D721Med (cell line): Measurements from ENCODE around the gene PSG5.
"Not testable (repeated sequence)": the region's sequence is repeated elsewhere in the genome, so short reads cannot be mapped to it uniquely, and the experiment has no call there.

Experiments used
- DNase-seq: peaks from one replicate; pipeline ENCODE4 v3.0.0; 2011; ENCODE audit warnings: low spot score; ENCODE audit not compliant: insufficient read length
- FAIRE-seq: peaks from 2 replicates; lab custom pipeline; 2011; peaks lifted over from hg19 to GRCh38; lab: Jason Lieb, UNC
- TF ChIP-seq, protein P1 (sequence below): IDR thresholded peaks from 2 replicates; pipeline ENCODE4 v1.5.1; 2012; ENCODE audit warnings: mild to moderate bottlenecking, control low read depth; ENCODE audit not compliant: insufficient read depth; ENCODE audit errors: missing control alignments

PSG5 gene

DNA sequence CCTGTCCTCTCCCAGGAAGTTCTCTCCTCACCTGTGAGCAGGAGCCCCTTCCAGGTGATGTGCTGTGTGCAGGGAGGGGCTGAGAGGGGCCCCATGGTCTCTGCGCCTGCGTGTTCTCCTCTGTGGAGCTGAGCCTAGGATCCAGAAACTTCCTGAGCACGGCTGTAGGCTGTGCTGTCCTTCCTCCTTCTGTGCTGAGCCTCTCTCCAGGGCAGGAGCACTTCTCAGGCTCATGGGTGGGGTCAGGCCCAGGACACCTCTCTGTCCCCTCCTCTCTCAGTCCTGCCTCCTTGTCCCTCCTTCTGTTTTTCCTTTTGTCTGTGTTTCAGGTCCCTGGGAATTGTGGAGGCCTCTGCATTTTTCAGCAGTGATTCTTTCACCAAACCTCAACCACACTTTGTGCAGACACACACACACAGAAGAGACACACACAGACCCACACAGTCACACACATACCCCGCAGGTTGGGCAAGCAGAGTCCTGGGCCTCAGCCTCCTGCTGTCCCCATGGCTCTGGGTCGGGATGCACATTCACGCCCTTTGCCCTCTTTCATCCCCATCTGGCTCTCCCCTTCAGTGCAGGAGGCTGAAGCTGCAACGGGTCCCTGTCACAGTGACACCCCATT lies at the start of gene PSG5:
Gene PSG5, minus strand, starts transcription at position 226 of the 625 bp plus-strand sequence. Its CDS starts 131 bp downstream, at position 95.
- DNase-seq, FAIRE-seq: not testable (repeated sequence)

GRCh38 chr19:43235686-43236085 lies 49.4 kb upstream of the PSG5 start:
- FAIRE-seq, DNase-seq: not testable (repeated sequence)

- TF ChIP-seq, protein P1, sequence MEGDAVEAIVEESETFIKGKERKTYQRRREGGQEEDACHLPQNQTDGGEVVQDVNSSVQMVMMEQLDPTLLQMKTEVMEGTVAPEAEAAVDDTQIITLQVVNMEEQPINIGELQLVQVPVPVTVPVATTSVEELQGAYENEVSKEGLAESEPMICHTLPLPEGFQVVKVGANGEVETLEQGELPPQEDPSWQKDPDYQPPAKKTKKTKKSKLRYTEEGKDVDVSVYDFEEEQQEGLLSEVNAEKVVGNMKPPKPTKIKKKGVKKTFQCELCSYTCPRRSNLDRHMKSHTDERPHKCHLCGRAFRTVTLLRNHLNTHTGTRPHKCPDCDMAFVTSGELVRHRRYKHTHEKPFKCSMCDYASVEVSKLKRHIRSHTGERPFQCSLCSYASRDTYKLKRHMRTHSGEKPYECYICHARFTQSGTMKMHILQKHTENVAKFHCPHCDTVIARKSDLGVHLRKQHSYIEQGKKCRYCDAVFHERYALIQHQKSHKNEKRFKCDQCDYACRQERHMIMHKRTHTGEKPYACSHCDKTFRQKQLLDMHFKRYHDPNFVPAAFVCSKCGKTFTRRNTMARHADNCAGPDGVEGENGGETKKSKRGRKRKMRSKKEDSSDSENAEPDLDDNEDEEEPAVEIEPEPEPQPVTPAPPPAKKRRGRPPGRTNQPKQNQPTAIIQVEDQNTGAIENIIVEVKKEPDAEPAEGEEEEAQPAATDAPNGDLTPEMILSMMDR, result no peak
- FAIRE-seq, result no peak
- no peak for DNase-seq
Observed at GRCh38 chr19:43229315-43229714, 43.0 kb upstream of the PSG5 start.

DNA sequence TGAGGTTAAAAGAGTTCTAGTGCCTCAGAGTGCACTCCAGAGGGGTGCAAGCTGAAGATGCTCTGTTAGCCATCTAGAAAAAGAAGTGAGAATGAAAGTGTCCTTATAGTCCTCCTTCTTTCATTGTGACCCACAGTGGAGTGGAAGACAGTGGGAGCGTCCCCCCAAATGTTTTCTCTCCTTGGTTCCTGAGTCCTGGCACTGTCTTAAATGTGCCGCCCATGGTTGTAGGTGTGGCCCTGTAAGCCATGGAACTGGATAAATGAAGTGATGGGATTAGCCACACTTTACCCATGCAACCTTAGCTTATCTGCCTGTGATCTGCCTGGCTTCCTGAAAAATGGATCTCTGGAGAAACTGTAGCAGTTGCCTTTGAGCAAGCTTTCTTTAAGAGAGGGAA lies 42.4 kb upstream of the PSG5 start:
- not testable (repeated sequence) for DNase-seq, FAIRE-seq

DNA sequence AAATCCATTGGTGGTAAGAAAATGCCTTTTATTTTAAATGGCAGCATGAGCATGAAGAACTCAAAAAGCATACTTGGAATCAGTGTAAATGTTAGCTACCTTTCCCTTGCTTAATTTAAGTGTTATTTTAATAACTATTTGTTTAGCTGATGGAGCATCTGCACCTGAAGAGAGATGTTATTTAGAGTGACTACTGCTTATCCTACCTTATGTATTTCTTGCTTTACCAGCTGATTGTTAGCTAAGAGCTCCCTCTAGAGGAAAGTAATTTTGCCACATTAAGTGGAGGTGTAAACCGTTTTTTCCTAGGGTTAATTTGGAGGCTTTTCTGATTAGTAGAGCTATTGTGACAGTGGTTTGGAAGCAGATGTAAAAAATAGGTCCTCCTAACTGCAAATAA lies 40.6 kb upstream of the PSG5 start:
- not testable (repeated sequence) for DNase-seq, FAIRE-seq

GRCh38 chr19:43224855-43225253 lies 38.5 kb upstream of the PSG5 start:
- DNase-seq (no peak), FAIRE-seq (no peak)
- TF ChIP-seq, protein P1, result no peak

DNA sequence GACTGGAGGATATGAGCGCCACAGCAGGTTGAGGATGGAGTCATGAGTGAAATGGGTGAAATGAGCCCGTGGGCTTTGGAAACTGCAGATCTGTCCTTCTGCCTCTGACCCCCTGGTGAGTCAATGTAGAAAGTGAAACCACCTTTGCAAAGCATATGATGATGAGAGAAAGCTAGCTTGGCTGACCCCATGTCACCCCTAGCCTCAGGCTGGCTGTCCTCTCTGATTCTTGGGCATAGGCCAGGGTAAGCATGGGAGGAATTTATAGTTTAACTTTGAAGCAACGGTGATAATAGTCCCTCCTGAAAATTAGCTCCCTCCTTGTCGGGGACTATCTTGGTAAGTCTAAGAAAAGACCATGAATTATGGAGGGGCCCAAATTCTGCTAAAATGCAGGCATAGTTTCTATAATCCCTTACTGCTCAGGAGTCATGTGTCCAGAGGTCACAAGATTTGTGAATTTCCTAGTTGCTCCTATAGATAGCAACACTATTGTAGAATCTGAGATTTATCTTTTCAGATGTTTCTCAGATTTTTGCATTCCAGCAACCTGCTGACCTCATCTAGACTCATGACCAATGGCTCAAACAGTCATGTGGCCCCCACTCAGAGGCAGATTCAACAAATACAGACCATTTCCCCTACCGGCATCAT lies 38.0 kb upstream of the PSG5 start:
- not testable (repeated sequence) for DNase-seq, FAIRE-seq

GRCh38 chr19:43221891-43222290 lies 35.6 kb upstream of the PSG5 start:
- not testable (repeated sequence) for FAIRE-seq, DNase-seq

DNA sequence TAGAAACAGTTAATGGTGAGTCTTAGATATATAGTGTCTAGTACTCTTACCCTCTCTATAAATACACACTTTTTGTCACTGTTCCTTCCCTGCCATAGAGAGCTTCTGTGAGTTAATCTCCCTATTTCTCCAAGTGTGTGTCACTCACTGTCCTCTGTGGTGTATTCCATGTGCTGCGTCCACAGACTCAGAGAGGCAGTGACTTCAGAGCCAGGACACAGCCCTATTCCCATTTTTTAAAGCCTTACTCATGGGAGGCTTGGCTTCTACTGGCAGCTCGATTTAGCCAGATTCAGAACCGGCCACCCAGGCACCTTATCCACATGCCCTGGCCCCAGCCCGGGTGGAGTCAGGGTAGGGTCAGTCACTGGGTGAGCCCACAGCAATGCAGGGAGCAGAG lies 32.8 kb upstream of the PSG5 start:
- FAIRE-seq, DNase-seq: not testable (repeated sequence)

DNA sequence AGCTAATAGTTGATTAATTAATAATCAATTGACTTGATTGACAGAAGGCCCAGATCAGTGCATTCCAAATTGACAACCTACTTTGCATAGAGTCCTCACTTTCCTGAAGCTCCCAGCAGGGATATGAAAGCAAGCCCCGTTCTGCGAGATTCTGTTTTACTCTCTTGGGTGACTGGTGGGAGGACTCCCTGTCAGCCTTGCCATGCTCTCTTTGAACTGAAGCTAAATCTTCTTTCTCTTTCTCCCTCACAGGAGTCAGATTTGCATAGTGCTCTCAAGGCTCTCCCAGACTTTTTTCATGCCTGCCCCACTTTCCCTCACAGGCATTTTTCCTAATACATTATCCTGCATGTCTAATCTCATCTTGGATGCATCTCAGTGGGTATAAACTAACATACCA lies 29.5 kb upstream of the PSG5 start:
- not testable (repeated sequence) for FAIRE-seq, DNase-seq

DNA sequence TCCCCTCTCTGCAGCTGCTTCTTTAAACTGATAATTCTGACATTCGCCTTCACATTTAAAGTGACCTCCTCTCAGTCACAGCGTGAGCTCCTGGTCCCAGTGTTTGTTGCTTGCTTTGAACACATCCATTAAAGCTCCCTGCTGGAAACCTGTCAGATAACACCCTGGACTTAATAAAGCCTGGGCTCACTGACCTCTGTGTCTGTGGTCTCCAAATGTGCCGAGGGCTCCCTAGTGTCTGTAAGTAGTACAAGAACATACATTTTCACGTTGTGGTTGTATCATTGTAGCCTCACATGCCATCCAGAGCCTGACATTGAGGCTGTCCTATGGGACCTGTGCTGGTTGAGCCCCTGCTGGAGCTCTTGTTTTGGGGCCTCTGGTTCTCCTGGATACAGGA lies 21.7 kb upstream of the PSG5 start:
- DNase-seq, result no peak
- no peak for FAIRE-seq
- TF ChIP-seq, protein P1, result no peak

- DNase-seq, FAIRE-seq: not testable (repeated sequence)
Observed at GRCh38 chr19:43207174-43207573, 20.8 kb upstream of the PSG5 start.

GRCh38 chr19:43205471-43206105 lies 19.3 kb upstream of the PSG5 start, which contains the start of gene PSG4:
TSS of gene PSG4 (minus strand) at chr19:43205638. CDS start at chr19:43205536, 102 bp downstream.
- not testable (repeated sequence) for DNase-seq, FAIRE-seq

GRCh38 chr19:43203611-43204010 lies 17.3 kb upstream of the PSG5 start:
- DNase-seq, FAIRE-seq: not testable (repeated sequence)

GRCh38 chr19:43201891-43202290 lies 15.6 kb upstream of the PSG5 start:
- DNase-seq, FAIRE-seq: not testable (repeated sequence)

- not testable (repeated sequence) for DNase-seq, FAIRE-seq
Observed at GRCh38 chr19:43201337-43201801, 15.0 kb upstream of the PSG5 start.
